Pancreas (tissue), 10 donors: Measurements from ENCODE around the gene MAP7. TPM values are rescaled to one million over a fixed set of nuclear protein-coding genes. Genes with fewer than 3 reads are reported as not detected.

Experiments used
- ATAC-seq, 4 donors: fragments of 200-7000 bp; cut with Tn5 transposase; one replicate each; pipeline versions ENCODE4 v1.8.0 to v1.9.1; 2020; ENCODE audit warnings: mild to moderate bottlenecking in 4 of 4, moderate library complexity in 4 of 4
- DNase-seq, 6 donors: peaks; one replicate each; pipeline ENCODE4 v3.0.0-alpha.2; 2020
- FAIRE-seq: peaks from 2 replicates; lab custom pipeline; 2012; peaks lifted over from hg19 to GRCh38; lab: Jason Lieb, UNC
- H3K27ac ChIP-seq, 4 donors: fragments of 200-600 bp; sonication (generic); 1 replicate in 3 of 4; 2 replicates in 1 of 4; pipeline versions ENCODE4 v1.5.0 to v1.8.0; 2020
- H3K27me3 ChIP-seq, 4 donors: fragments of 200-600 bp; one replicate each; pipeline ENCODE4 v1.8.0; 2021
- H3K36me3 ChIP-seq, 3 donors: fragments of 200-600 bp; sonication (generic) in 1 of 3; one replicate each; pipeline versions ENCODE4 v1.5.0 to v1.8.0; 2020 to 2021
- H3K4me1 ChIP-seq, 3 donors: fragments of 200-600 bp; one replicate each; pipeline ENCODE4 v1.8.0; 2021
- H3K4me3 ChIP-seq, 4 donors: fragments of 200-600 bp; sonication (generic) in 2 of 4; one replicate each; pipeline versions ENCODE4 v1.5.0 to v1.8.0; 2020 to 2021
- H3K9me3 ChIP-seq, 4 donors: fragments of 200-600 bp; one replicate each; pipeline ENCODE4 v1.8.0; 2021
- CTCF ChIP-seq, 4 donors: fragments of 200-600 bp; sonication (generic) in 3 of 4; IDR thresholded peaks; one replicate each; pipeline versions ENCODE4 v1.5.0 to v1.8.0; 2021; ENCODE audit warnings: antibody characterized with exemption in 4 of 4
- WGBS, 2 donors: extraction: QIAGEN DNeasy Blood & Tissue Kit; methylation state at CpG; one replicate each; pipeline ENCODE4 v1.1.7; 2013; 5-methylcytosine and 5-hydroxymethylcytosine counted together
- intact Hi-C, 3 donors: fragments of 100-400 bp; cut with DNase I; formaldehyde crosslinking; loops; one replicate each; pipeline versions ENCODE4 v1.11.1 to v1.14.2; 2022
- polyA plus RNA-seq, 2 donors: library from polyadenylated mRNA; stranded (reverse); fragments of 200-250 nt; gene quantifications; one replicate each; pipeline ENCODE4 v1.2.3, GENCODE V29; 2013
- total RNA-seq, 6 donors: library from RNA; stranded (reverse); fragmentation: NEBNext Ultra II Directional in 4 of 6; extraction: Animal tissue kit (Norgen Biotek cat#: 25700) in 4 of 6; gene quantifications; one replicate each; pipeline versions ENCODE4 v1.2.1 to v1.2.4, GENCODE V29; 2021 to 2023
- donor health status: healthy with polysubstance abuse.
- donor health status: DM: no; HTN: no; CAD: no; lungs with moderate emphysema.
- donor health status: DM: no; HTN: no; CAD: no.
- donor health status: control.
- donor health status: control.
- donor health status: Bipolar disorder and iron deficiency.
- donor health status: DM: yes; HTN: yes; CAD: no.
- donor health status: DM: no; HTN: no; CAD: no.
- donor health status: DM: no; HTN: no; CAD: no.
- donor health status: DM: yes; HTN: yes; CAD: no.

The MAP7 gene
- total and polyA plus RNA-seq, 8 donors = 10.7 to 37.9 (median 24.9) TPM

GRCh38 chr6:136523196-136523595, 27.0 kb downstream of the MAP7 start:
- WGBS, 2 donors = 96 to 97% methylated on average over 4 of the region's 4 CpGs
- H3K36me3 ChIP-seq = no peaks in the 10 kb centered on the region
- H3K4me3 ChIP-seq = no peak overlapping the region
- no peaks in the 10 kb centered on the region for H3K9me3 ChIP-seq
- H3K27me3 ChIP-seq = no peaks in the 10 kb centered on the region
- no peak overlapping the region for H3K27ac ChIP-seq
- no peak for DNase-seq
- TF ChIP-seq CTCF (IDR thresholded peaks at IDR 0.05) = no peak
- intact Hi-C loops = no loop called here
- no peak for FAIRE-seq
- ATAC-seq = no peak
- H3K4me1 ChIP-seq = peaks cover 4 to 14% (median 6%) of the 10 kb centered on the region in 3 donors

GRCh38 chr6:136522636-136523035, 27.6 kb downstream of the MAP7 start:
- DNase-seq = no peak
- no peak for FAIRE-seq
- H3K27ac ChIP-seq = no peak overlapping the region
- no peaks in the 10 kb centered on the region for H3K36me3 ChIP-seq
- no peaks in the 10 kb centered on the region for H3K27me3 ChIP-seq
- no peaks in the 10 kb centered on the region for H3K9me3 ChIP-seq
- peaks cover 4 to 18% (median 10%) of the 10 kb centered on the region in 3 donors for H3K4me1 ChIP-seq
- H3K4me3 ChIP-seq = no peak overlapping the region
- TF ChIP-seq CTCF (IDR thresholded peaks at IDR 0.05) = no peak
- no peak for ATAC-seq
- WGBS, 2 donors = 95 to 98% methylated on average over 3 of the region's 3 CpGs
- intact Hi-C loops = no loop called here

- Histone ChIP-seq H3K9me3 (no peaks in the 10 kb centered on the region), H3K36me3 (no peaks in the 10 kb centered on the region), H3K4me1 (peaks cover 4 to 22% (median 17%) of the 10 kb centered on the region in 3 donors), H3K4me3 (no peak overlapping the region), H3K27ac (no peak overlapping the region), H3K27me3 (no peaks in the 10 kb centered on the region)
- FAIRE-seq (no peak), DNase-seq (no peak), ATAC-seq (no peak)
- intact Hi-C loops = no loop called here
- WGBS, 2 donors = 88 to 90% methylated on average over 4 of the region's 4 CpGs
- TF ChIP-seq CTCF (IDR thresholded peaks at IDR 0.05) = no peak
Measured at GRCh38 chr6:136521911-136522310, 28.3 kb downstream of the MAP7 start.

GRCh38 chr6:136521427-136521826, 28.8 kb downstream of the MAP7 start:
- TF ChIP-seq CTCF (IDR thresholded peaks at IDR 0.05) = no peak
- intact Hi-C loops = no loop called here
- WGBS, 2 donors = 80 to 89% methylated on average over 2 of the region's 2 CpGs
- Histone ChIP-seq H3K4me3 (no peak overlapping the region), H3K27me3 (no peaks in the 10 kb centered on the region), H3K27ac (no peak overlapping the region), H3K36me3 (no peaks in the 10 kb centered on the region), H3K4me1 (peaks cover 9 to 25% (median 20%) of the 10 kb centered on the region in 3 donors), H3K9me3 (no peaks in the 10 kb centered on the region)
- DNase-seq (no peak), ATAC-seq (no peak), FAIRE-seq (no peak)

- TF ChIP-seq CTCF (IDR thresholded peaks at IDR 0.05) = no peak
- Histone ChIP-seq H3K27me3 (no peaks in the 10 kb centered on the region), H3K4me3 (no peak overlapping the region), H3K9me3 (no peaks in the 10 kb centered on the region), H3K27ac (no peak overlapping the region), H3K36me3 (no peaks in the 10 kb centered on the region), H3K4me1 (peaks cover 9 to 24% (median 20%) of the 10 kb centered on the region in 3 donors)
- no peak for DNase-seq
- 92 to 93% methylated on average over 3 of the region's 3 CpGs for WGBS, 2 donors
- FAIRE-seq = no peak
- intact Hi-C loops = no loop called here
- no peak for ATAC-seq
Measured at GRCh38 chr6:136520517-136520916, 29.7 kb downstream of the MAP7 start.
